Uterus (tissue), 2 donors: ENCODE measurements around the gene RUVBL2.

Experiments
- POLR2A ChIP-seq, 2 donors: fragments of 450-650 bp; IDR thresholded peaks; one replicate each; pipeline ENCODE4 v1.6.1; 2016; ENCODE audit warnings: antibody characterized with exemption in 2 of 2, mild to moderate bottlenecking in 1 of 2, moderate library complexity in 1 of 2
- TF ChIP-seq, protein P1 (sequence below), 4 experiments: fragments of 200-600 bp in 2 of 4; fragments of 450-650 bp in 2 of 4; sonication (generic) in 2 of 4; IDR thresholded peaks; one replicate each; pipeline ENCODE4 v1.5.1; 2016 to 2019; ENCODE audit warnings: antibody characterized with exemption in 4 of 4, mild to moderate bottlenecking in 2 of 4, moderate library complexity in 1 of 4

GRCh38 chr19:48970923-48971395, 22.7 kb upstream of the RUVBL2 start:
- TF ChIP-seq, protein P1, sequence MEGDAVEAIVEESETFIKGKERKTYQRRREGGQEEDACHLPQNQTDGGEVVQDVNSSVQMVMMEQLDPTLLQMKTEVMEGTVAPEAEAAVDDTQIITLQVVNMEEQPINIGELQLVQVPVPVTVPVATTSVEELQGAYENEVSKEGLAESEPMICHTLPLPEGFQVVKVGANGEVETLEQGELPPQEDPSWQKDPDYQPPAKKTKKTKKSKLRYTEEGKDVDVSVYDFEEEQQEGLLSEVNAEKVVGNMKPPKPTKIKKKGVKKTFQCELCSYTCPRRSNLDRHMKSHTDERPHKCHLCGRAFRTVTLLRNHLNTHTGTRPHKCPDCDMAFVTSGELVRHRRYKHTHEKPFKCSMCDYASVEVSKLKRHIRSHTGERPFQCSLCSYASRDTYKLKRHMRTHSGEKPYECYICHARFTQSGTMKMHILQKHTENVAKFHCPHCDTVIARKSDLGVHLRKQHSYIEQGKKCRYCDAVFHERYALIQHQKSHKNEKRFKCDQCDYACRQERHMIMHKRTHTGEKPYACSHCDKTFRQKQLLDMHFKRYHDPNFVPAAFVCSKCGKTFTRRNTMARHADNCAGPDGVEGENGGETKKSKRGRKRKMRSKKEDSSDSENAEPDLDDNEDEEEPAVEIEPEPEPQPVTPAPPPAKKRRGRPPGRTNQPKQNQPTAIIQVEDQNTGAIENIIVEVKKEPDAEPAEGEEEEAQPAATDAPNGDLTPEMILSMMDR (IDR thresholded peaks at IDR 0.05): peak; percentile 80 to 92 (median 84)
- no peak for TF ChIP-seq POLR2A (IDR thresholded peaks at IDR 0.05)
